Panc1 (cell line): ENCODE results near the gene TBC1D32. TPM values are rescaled to one million over a fixed set of nuclear protein-coding genes. Genes with fewer than 3 reads are reported as not detected.
A peak's percentile ranks its signal among the peaks of the same experiment; 100 is the strongest.

Source experiments
- ATAC-seq: fragments of 200-7000 bp; cut with Tn5 transposase; 2 replicates; pipeline ENCODE4 v1.9.1; 2020; ENCODE audit warnings: mild to moderate bottlenecking, moderate library complexity
- Bru-seq: library from RNA; stranded (reverse); fragments of 400-500 nt; gene quantifications from one replicate; lab custom pipeline; 2021; lab: Mats Ljungman, UMichigan
- BruChase-seq, 2 experiments: library from RNA; stranded (reverse); fragments of 400-500 nt; gene quantifications; one replicate each; lab custom pipeline; 2021; lab: Mats Ljungman, UMichigan
- BruUV-seq: library from RNA; stranded (reverse); fragments of 400-500 nt; replicated peaks from 2 replicates; lab custom pipeline; 2021; lab: Mats Ljungman, UMichigan
- CTCF ChIA-PET: fragments of 300-600 bp; sonication (Branson Sonifier 250); formaldehyde crosslinking; loops from one replicate; lab custom pipeline; 2022; ENCODE audit warnings: antibody characterized with exemption; lab: Charles Lee
- POLR2A ChIA-PET: fragments of 300-600 bp; sonication (Branson Sonifier 250); formaldehyde crosslinking; loops from one replicate; lab custom pipeline; 2022; ENCODE audit warnings: antibody characterized with exemption; lab: Charles Lee
- DNase-seq: peaks from one replicate; pipeline ENCODE4 v3.0.0-alpha.2; 2010; ENCODE audit warnings: low read depth, low spot score
- H3K27ac ChIP-seq: 2 replicates; pipeline ENCODE4 v1.5.1; 2011; ENCODE audit warnings: mild to moderate bottlenecking, low read length, inconsistent platforms
- H3K27me3 ChIP-seq: fragments of 200-500 bp; sonication (Bioruptor generic); 2 replicates; pipeline ENCODE4 v1.6.0; 2014; ENCODE audit warnings: low read length, inconsistent platforms; ENCODE audit not compliant: control insufficient read depth, insufficient read depth
- H3K36me3 ChIP-seq: fragments of 200-500 bp; sonication (Bioruptor generic); 2 replicates; pipeline ENCODE4 v1.5.1; 2014; ENCODE audit warnings: inconsistent platforms, mild to moderate bottlenecking, low read length, moderate library complexity; ENCODE audit not compliant: control insufficient read depth, insufficient read depth
- H3K4me1 ChIP-seq: 2 replicates; pipeline ENCODE4 v1.5.1; 2011; ENCODE audit warnings: inconsistent platforms, mild to moderate bottlenecking, low read length, moderate library complexity; ENCODE audit not compliant: control insufficient read depth, insufficient read depth
- H3K4me3 ChIP-seq, 2 experiments: 2 replicates each; pipeline ENCODE4 v1.5.1; 2011 to 2012; ENCODE audit warnings: low read depth in 2 of 2, low read length in 2 of 2, mild to moderate bottlenecking in 2 of 2, inconsistent platforms in 1 of 2, moderate library complexity in 1 of 2
- H3K9me3 ChIP-seq: fragments of 200-500 bp; sonication (Bioruptor generic); 2 replicates; pipeline ENCODE4 v1.5.1; 2014; ENCODE audit warnings: low read depth, mild to moderate bottlenecking, inconsistent platforms, low read length, moderate library complexity; ENCODE audit not compliant: control insufficient read depth, insufficient read depth
- POLR2AphosphoS5 ChIP-seq: IDR thresholded peaks from 2 replicates; pipeline ENCODE4 v1.6.1; 2012; ENCODE audit warnings: mild to moderate bottlenecking, low read depth, low read length, moderate library complexity
- REST ChIP-seq, 2 experiments: IDR thresholded peaks; 2 replicates each; pipeline ENCODE4 v1.6.1; 2011 to 2012; ENCODE audit warnings: low read depth in 2 of 2, control low read depth in 1 of 2, low read length in 1 of 2, mild to moderate bottlenecking in 1 of 2, moderate library complexity in 1 of 2; ENCODE audit not compliant: insufficient read depth in 1 of 2
- SIN3A ChIP-seq: IDR thresholded peaks from 2 replicates; pipeline ENCODE4 v1.6.1; 2012; ENCODE audit warnings: low read depth, mild to moderate bottlenecking, low read length, moderate library complexity, borderline replicate concordance; ENCODE audit not compliant: insufficient read depth
- TCF7L2 ChIP-seq: IDR thresholded peaks from 2 replicates; pipeline ENCODE4 v1.6.1; 2011; ENCODE audit warnings: mild to moderate bottlenecking, low read depth, low read length, inconsistent platforms
- in situ Hi-C: cut with HindIII; loops from 2 replicates; pipeline ENCODE4 v1.10.0; 2016; ENCODE audit warnings: low sequenced_read_pairs, low pct_unique_long_range_greater_than_20kb
- intact Hi-C: fragments of 100-400 bp; cut with micrococcal nuclease; formaldehyde crosslinking; loops from one replicate; pipeline ENCODE4 v1.10.0; 2022; ENCODE audit not compliant: unreplicated experiment
- long read RNA-seq: library from polyadenylated mRNA; unstranded; transcript quantifications from one replicate; pipeline ENCODE4 v2.0.0, GENCODE V29; 2021; ENCODE audit not compliant: unreplicated experiment
- polyA plus RNA-seq: library from polyadenylated mRNA; unstranded; fragments of >200 nt; gene quantifications from one replicate; pipeline ENCODE4 v1.2.1, GENCODE V29; 2012; ENCODE audit warnings: missing spikeins; ENCODE audit not compliant: insufficient read length
- total RNA-seq: library from RNA; stranded (reverse); gene quantifications from one replicate; pipeline ENCODE4 v1.2.1, GENCODE V29; 2021; ENCODE audit not compliant: unreplicated experiment
- TF ChIP-seq, protein P1 (sequence below): fragments of 450-650 bp; IDR thresholded peaks from 2 replicates; pipeline ENCODE4 v1.5.1; 2017; ENCODE audit warnings: mild to moderate bottlenecking

The TBC1D32 gene, protein sequence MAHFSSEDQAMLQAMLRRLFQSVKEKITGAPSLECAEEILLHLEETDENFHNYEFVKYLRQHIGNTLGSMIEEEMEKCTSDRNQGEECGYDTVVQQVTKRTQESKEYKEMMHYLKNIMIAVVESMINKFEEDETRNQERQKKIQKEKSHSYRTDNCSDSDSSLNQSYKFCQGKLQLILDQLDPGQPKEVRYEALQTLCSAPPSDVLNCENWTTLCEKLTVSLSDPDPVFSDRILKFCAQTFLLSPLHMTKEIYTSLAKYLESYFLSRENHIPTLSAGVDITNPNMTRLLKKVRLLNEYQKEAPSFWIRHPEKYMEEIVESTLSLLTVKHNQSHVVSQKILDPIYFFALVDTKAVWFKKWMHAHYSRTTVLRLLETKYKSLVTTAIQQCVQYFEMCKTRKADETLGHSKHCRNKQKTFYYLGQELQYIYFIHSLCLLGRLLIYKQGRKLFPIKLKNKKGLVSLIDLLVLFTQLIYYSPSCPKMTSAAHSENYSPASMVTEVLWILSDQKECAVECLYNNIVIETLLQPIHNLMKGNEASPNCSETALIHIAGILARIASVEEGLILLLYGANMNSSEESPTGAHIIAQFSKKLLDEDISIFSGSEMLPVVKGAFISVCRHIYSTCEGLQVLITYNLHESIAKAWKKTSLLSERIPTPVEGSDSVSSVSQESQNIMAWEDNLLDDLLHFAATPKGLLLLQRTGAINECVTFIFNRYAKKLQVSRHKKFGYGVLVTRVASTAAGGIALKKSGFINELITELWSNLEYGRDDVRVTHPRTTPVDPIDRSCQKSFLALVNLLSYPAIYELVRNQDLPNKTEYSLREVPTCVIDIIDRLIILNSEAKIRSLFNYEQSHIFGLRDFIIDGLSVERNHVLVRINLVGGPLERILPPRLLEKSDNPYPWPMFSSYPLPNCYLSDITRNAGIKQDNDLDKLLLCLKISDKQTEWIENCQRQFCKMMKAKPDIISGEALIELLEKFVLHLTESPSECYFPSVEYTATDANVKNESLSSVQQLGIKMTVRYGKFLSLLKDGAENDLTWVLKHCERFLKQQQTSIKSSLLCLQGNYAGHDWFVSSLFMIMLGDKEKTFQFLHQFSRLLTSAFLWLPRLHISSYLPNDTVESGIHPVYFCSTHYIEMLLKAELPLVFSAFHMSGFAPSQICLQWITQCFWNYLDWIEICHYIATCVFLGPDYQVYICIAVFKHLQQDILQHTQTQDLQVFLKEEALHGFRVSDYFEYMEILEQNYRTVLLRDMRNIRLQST
- total RNA-seq = 15.8 TPM
- 4.2 TPM for polyA plus RNA-seq
- Bru-seq, nascent RNA = percentile 77 among the genes with signal in this experiment
- percentile 70 among the genes with signal in this experiment for BruChase-seq, experiment 1, labeled RNA remaining after a 2-hour chase
- percentile 59 among the genes with signal in this experiment for BruChase-seq, experiment 2, labeled RNA remaining after a 6-hour chase
- long read RNA-seq, full-length matches to known transcripts = 4 of 15 reads
- long read RNA-seq, partial matches to known transcripts = 4 of 15 reads
- long read RNA-seq, other reads (novel, unspliced or antisense) = 7 of 15 reads

- Histone ChIP-seq H3K9me3 (no peaks in the 10 kb centered on the region), H3K27me3 (no peaks in the 10 kb centered on the region), H3K4me3 (peak within 1 kb of the TSS; percentile 88 to 90), H3K27ac (peak within 1 kb of the TSS; percentile 96), H3K4me1 (peaks cover 23% of the 10 kb centered on the region), H3K36me3 (no peaks in the 10 kb centered on the region)
- ATAC-seq (peak; percentile 99), DNase-seq (peak; percentile 82)
- TF ChIP-seq REST (IDR thresholded peaks at IDR 0.05; ENCODE audit: insufficient read depth in 1 of 2, low read depth in 2 of 2, low read length in 1 of 2) (peak in 1 of 2 experiments; percentile 36; a peak in 1 of 4 replicates), SIN3A (peak; percentile 52), TCF7L2 (peak; percentile 74), POLR2AphosphoS5 (peak; percentile 84; the same call in 1 of the 2 replicates)
- TF ChIP-seq, protein P1, sequence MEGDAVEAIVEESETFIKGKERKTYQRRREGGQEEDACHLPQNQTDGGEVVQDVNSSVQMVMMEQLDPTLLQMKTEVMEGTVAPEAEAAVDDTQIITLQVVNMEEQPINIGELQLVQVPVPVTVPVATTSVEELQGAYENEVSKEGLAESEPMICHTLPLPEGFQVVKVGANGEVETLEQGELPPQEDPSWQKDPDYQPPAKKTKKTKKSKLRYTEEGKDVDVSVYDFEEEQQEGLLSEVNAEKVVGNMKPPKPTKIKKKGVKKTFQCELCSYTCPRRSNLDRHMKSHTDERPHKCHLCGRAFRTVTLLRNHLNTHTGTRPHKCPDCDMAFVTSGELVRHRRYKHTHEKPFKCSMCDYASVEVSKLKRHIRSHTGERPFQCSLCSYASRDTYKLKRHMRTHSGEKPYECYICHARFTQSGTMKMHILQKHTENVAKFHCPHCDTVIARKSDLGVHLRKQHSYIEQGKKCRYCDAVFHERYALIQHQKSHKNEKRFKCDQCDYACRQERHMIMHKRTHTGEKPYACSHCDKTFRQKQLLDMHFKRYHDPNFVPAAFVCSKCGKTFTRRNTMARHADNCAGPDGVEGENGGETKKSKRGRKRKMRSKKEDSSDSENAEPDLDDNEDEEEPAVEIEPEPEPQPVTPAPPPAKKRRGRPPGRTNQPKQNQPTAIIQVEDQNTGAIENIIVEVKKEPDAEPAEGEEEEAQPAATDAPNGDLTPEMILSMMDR = no peak
- TSS peak; percentile 98 for BruUV-seq
- CTCF ChIA-PET = no interaction called here
- intact Hi-C loops (no loop called here), in situ Hi-C loops (no loop called here)
- POLR2A ChIA-PET = interaction anchor here (0.6 kb wide), 1 partner anchor 275 kb away, joined by 3 read pairs; no protein-coding TSS in a partner anchor
Measured at GRCh38 chr6:121334299-121335086, at the start of gene TBC1D32. Gene TBC1D32, minus strand, starts transcription at chr6:121334480. Its CDS starts 50 bp downstream, at chr6:121334430.
